ENCODE measurements around the gene MOV10L1. TPM values are rescaled to one million over a fixed set of nuclear protein-coding genes. Genes with fewer than 3 reads are reported as not detected.

The MOV10L1 gene
- total and polyA plus RNA-seq, 2 donors (not counting 3 experiments of a cell fraction or from before 2014, with no cell fraction given): 27.6 to 37.6 TPM

DNA sequence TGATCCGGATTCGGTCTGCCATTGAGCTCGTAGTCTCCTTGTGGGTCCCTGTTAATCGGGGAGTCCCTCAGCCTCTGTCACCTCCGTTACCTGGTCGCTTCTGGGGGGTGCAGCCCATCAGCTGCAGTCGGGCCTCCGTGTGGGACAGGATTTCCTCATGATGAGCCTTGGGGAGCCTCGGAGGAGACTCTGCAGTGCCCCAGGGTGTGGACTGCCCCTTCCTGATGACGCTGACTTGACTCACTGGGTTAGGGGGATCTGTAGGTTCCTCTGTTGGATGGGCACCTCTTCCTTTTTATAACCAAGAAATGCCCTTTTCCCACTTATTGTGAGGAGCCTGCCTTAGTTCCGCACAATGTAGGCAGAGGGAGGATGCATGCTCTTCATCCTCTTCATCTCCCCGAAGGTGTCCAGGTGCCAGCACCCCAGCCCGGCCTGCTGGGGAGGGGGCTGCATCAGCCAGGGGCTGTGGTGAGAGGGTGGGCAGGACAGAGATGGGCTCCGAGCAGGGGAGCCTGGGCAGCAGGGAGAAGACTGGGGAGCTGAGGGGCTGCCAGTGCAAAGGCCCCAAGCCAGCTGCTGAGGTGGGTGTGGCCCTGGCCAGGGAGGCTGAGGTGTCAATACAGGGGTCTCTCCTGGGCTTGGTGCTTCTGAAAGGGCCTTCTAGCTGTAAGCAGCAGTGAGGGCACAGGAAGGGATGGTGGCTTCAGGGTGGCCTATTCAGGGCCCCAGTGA, 18.2 kb upstream of the MOV10L1 start:
- Histone ChIP-seq H3K9me3 (replicated peaks; ENCODE audit: control insufficient read depth, insufficient read depth, low read length) (no peaks in the 10 kb centered on the region), H3K4me3 (replicated peaks in 1 of 3; ENCODE audit: insufficient read depth in 1 of 3, low read depth in 1 of 3, low read length in 3 of 3) (no peak overlapping the region), H3K4me1 (ENCODE audit: control insufficient read depth, extremely low read depth, insufficient read depth, low read length) (no peaks in the 10 kb centered on the region), H3K79me2 (ENCODE audit: control insufficient read depth, insufficient read depth, low read length) (no peaks in the 10 kb centered on the region), H3K27me3 (ENCODE audit: control insufficient read depth in 2 of 2, insufficient read depth in 2 of 2, low read length in 2 of 2) (no peaks in the 10 kb centered on the region), H3K4me2 (ENCODE audit: insufficient read depth, low read length) (no peak overlapping the region), H3K9me1 (replicated peaks; ENCODE audit: control insufficient read depth, extremely low read depth, insufficient read depth, low read length) (no peaks in the 10 kb centered on the region), H3K36me3 (ENCODE audit: control insufficient read depth in 2 of 2, extremely low read depth in 1 of 2, insufficient read depth in 2 of 2, low read length in 2 of 2) (no peaks in the 10 kb centered on the region), H4K20me1 (replicated peaks; ENCODE audit: control insufficient read depth, extremely low read depth, insufficient read depth, low read length) (no peaks in the 10 kb centered on the region), H3K9ac (replicated peaks; ENCODE audit: extremely low read depth, insufficient read depth, low read length) (no peak overlapping the region), H3K27ac (ENCODE audit: insufficient read depth, low read depth, low read length) (no peak overlapping the region), H2AFZ (ENCODE audit: low read depth, low read length) (no peak overlapping the region)
- BruUV-seq (replicated peaks): no TSS peak
- dilution Hi-C loops (cut with MboI; ENCODE audit: extremely low pct_ligation_motif_present, low sequenced_read_pairs) (no loop called here), intact Hi-C loops (cut with micrococcal nuclease) (no loop called here)
- ChIA-PET CTCF (no interaction called here), POLR2A (no interaction called here)
- no peak for TF ChIP-seq POLR2A (IDR thresholded peaks at IDR 0.05; ENCODE audit: low read depth, low read length)
- TF ChIP-seq POLR2AphosphoS5 (IDR thresholded peaks at IDR 0.05; ENCODE audit: insufficient read depth, low read depth, low read length): no peak
- FAIRE-seq (no peak), DNase-seq (ENCODE audit: low read depth, low spot score) (no peak)

DNA sequence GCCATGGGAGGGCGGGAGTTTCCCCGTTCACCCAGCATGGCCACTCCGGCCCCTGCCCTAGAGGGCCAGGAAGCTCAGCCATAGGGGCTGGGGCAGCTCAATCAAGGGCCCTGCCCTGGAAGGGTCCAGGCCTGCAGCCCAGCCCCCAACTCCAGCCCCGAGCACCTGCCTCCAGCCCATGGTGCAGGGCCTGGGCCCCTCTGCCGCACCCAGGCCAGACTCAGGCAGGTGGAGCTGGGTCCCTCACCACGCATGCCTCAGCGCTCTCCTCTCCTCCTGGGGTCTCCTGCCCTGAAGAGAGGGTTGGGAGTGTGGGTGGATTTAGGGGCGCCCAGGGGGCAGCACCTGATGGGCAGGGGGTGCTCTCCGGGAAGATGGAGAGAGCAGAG, 17.6 kb upstream of the MOV10L1 start:
- intact Hi-C loops (cut with micrococcal nuclease): no loop called here

More for the DNA sequence above, 17.6 kb upstream of the MOV10L1 start:
- POLR2A ChIA-PET: no interaction called here
- CTCF ChIA-PET: no interaction called here
- Histone ChIP-seq H4K20me1 (replicated peaks; ENCODE audit: control insufficient read depth, extremely low read depth, insufficient read depth, low read length) (no peaks in the 10 kb centered on the region), H3K9me3 (replicated peaks; ENCODE audit: control insufficient read depth, insufficient read depth, low read length) (no peaks in the 10 kb centered on the region), H3K79me2 (ENCODE audit: control insufficient read depth, insufficient read depth, low read length) (no peaks in the 10 kb centered on the region), H3K4me1 (ENCODE audit: control insufficient read depth, extremely low read depth, insufficient read depth, low read length) (no peaks in the 10 kb centered on the region), H3K27ac (ENCODE audit: insufficient read depth, low read depth, low read length) (no peak overlapping the region), H3K9me1 (replicated peaks; ENCODE audit: control insufficient read depth, extremely low read depth, insufficient read depth, low read length) (no peaks in the 10 kb centered on the region), H3K4me3 (replicated peaks in 1 of 3; ENCODE audit: insufficient read depth in 1 of 3, low read depth in 1 of 3, low read length in 3 of 3) (no peak overlapping the region), H3K27me3 (ENCODE audit: control insufficient read depth in 2 of 2, insufficient read depth in 2 of 2, low read length in 2 of 2) (no peaks in the 10 kb centered on the region), H3K9ac (replicated peaks; ENCODE audit: extremely low read depth, insufficient read depth, low read length) (no peak overlapping the region), H2AFZ (ENCODE audit: low read depth, low read length) (no peak overlapping the region), H3K36me3 (ENCODE audit: control insufficient read depth in 2 of 2, extremely low read depth in 1 of 2, insufficient read depth in 2 of 2, low read length in 2 of 2) (no peaks in the 10 kb centered on the region), H3K4me2 (ENCODE audit: insufficient read depth, low read length) (no peak overlapping the region)
- BruUV-seq (replicated peaks): no TSS peak
- TF ChIP-seq FOS (IDR thresholded peaks at IDR 0.05; ENCODE audit: borderline replicate concordance, insufficient read depth, low read length) (no peak), EZH2 (IDR thresholded peaks at IDR 0.05; ENCODE audit: borderline replicate concordance, low read depth, low read length, severe bottlenecking) (no peak), JUN (IDR thresholded peaks at IDR 0.05; ENCODE audit: borderline replicate concordance, insufficient read depth, insufficient read length, low read depth) (no peak), POLR2A (IDR thresholded peaks at IDR 0.05; ENCODE audit: low read depth, low read length) (no peak), MYC (IDR thresholded peaks at IDR 0.05; ENCODE audit: low read depth, low read length) (no peak), GATA2 (IDR thresholded peaks at IDR 0.05; ENCODE audit: insufficient read depth, insufficient read length, low read depth, low read length) (no peak), POLR2AphosphoS5 (IDR thresholded peaks at IDR 0.05; ENCODE audit: insufficient read depth, low read depth, low read length) (no peak)
- TF ChIP-seq, protein P1, sequence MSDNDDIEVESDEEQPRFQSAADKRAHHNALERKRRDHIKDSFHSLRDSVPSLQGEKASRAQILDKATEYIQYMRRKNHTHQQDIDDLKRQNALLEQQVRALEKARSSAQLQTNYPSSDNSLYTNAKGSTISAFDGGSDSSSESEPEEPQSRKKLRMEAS (IDR thresholded peaks at IDR 0.05; ENCODE audit: insufficient read depth, insufficient read length): no peak
- TF ChIP-seq, protein P2, sequence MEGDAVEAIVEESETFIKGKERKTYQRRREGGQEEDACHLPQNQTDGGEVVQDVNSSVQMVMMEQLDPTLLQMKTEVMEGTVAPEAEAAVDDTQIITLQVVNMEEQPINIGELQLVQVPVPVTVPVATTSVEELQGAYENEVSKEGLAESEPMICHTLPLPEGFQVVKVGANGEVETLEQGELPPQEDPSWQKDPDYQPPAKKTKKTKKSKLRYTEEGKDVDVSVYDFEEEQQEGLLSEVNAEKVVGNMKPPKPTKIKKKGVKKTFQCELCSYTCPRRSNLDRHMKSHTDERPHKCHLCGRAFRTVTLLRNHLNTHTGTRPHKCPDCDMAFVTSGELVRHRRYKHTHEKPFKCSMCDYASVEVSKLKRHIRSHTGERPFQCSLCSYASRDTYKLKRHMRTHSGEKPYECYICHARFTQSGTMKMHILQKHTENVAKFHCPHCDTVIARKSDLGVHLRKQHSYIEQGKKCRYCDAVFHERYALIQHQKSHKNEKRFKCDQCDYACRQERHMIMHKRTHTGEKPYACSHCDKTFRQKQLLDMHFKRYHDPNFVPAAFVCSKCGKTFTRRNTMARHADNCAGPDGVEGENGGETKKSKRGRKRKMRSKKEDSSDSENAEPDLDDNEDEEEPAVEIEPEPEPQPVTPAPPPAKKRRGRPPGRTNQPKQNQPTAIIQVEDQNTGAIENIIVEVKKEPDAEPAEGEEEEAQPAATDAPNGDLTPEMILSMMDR (IDR thresholded peaks at IDR 0.05; ENCODE audit: extremely low read depth in 1 of 2, insufficient read depth in 1 of 2, low read depth in 1 of 2, low read length in 2 of 2): no peak
- no peak for DNase-seq (ENCODE audit: low read depth, low spot score)
- FAIRE-seq: no peak
- dilution Hi-C loops (cut with MboI; ENCODE audit: extremely low pct_ligation_motif_present, low sequenced_read_pairs): no loop called here

Data from endothelial cell of umbilical vein (primary cell).